Fibroblast of pulmonary artery (primary cell): Measurements from ENCODE around the gene DHX34.
A peak's percentile ranks its signal among the peaks of the same experiment; 100 is the strongest.
"Not testable (repeated sequence)": the region's sequence is repeated elsewhere in the genome, so short reads cannot be mapped to it uniquely, and the experiment has no call there.

Experiments
- DNase-seq: peaks from one replicate; pipeline ENCODE4 v3.0.0-alpha.2; 2010; ENCODE audit warnings: low read depth
- H3K4me3 ChIP-seq: replicated peaks from 2 replicates; pipeline ENCODE4 v1.5.1; 2011; ENCODE audit warnings: low read depth, mild to moderate bottlenecking, control low read depth, low read length, moderate library complexity
- CTCF ChIP-seq: IDR thresholded peaks from 2 replicates; pipeline ENCODE4 v1.5.1; 2011; ENCODE audit warnings: mild to moderate bottlenecking, control low read depth, low read length, inconsistent platforms; ENCODE audit errors: missing control alignments

Gene DHX34

GRCh38 chr19:47348819-47349795, at the start of gene DHX34:
Gene DHX34, plus strand, starts transcription at chr19:47349315. Its CDS starts 3,716 bp downstream, at chr19:47353031.
- H3K4me3 ChIP-seq, result peak within 1 kb of the TSS; percentile 85
- DNase-seq, result peak; percentile 100
- no peak for TF ChIP-seq CTCF

GRCh38 chr19:47300867-47301266, 48.2 kb upstream of the DHX34 start:
- H3K4me3 ChIP-seq, DNase-seq: not testable (repeated sequence)

- DNase-seq, result no peak
- H3K4me3 ChIP-seq, result no peak overlapping the region
- no peak for TF ChIP-seq CTCF
These were observed 46.9 kb upstream of the DHX34 start for GRCh38 chr19:47302249-47302648.

GRCh38 chr19:47303966-47304365, 45.1 kb upstream of the DHX34 start:
- no peak overlapping the region for H3K4me3 ChIP-seq
- no peak for DNase-seq
- no peak for TF ChIP-seq CTCF

GRCh38 chr19:47305309-47305751, 43.8 kb upstream of the DHX34 start:
- TF ChIP-seq CTCF, result peak; percentile 99
- H3K4me3 ChIP-seq, result no peak overlapping the region
- peak; percentile 83 for DNase-seq

- H3K4me3 ChIP-seq, result no peak overlapping the region
- no peak for DNase-seq
- TF ChIP-seq CTCF, result no peak
These were observed 42.8 kb upstream of the DHX34 start for GRCh38 chr19:47306303-47306702.

- no peak for TF ChIP-seq CTCF
- H3K4me3 ChIP-seq, result no peak overlapping the region
These were observed 40.1 kb upstream of the DHX34 start for GRCh38 chr19:47309038-47309437.

More at GRCh38 chr19:47309038-47309437, 40.1 kb upstream of the DHX34 start:
- DNase-seq, result peak; percentile 39
